ENCODE data around the gene PPP2R3B. TPM values are rescaled to one million over a fixed set of nuclear protein-coding genes. Genes with fewer than 3 reads are reported as not detected.

The PPP2R3B gene
- total RNA-seq, 6 experiments from 2014 or later, result 11.7 to 20.5 (median 13.9) TPM

- TF ChIP-seq CTCF (IDR thresholded peaks at IDR 0.05), result peak; percentile 69
- H3K9me3 Mint-ChIP-seq, result peaks cover 12% of the 10 kb centered on the region
- H3K27ac Mint-ChIP-seq, result peak within 1 kb of the TSS; percentile 98
- peak within 1 kb of the TSS; percentile 94 for H3K4me3 Mint-ChIP-seq
- peak; percentile 100 for DNase-seq
- peaks cover 7% of the 10 kb centered on the region for H3K27me3 Mint-ChIP-seq (ENCODE audit: insufficient read depth)
- no peaks in the 10 kb centered on the region for H3K4me1 Mint-ChIP-seq (ENCODE audit: low read depth)
- peaks cover 10% of the 10 kb centered on the region for H3K36me3 Mint-ChIP-seq (ENCODE audit: low read depth)
Observed at GRCh38 chrX:318739-319578, 67.7 kb downstream of the PPP2R3B start, which contains the start of gene GTPBP6. TSS of gene GTPBP6 (minus strand) at chrX:318796. CDS start at chrX:318787, 9 bp downstream.

DNA sequence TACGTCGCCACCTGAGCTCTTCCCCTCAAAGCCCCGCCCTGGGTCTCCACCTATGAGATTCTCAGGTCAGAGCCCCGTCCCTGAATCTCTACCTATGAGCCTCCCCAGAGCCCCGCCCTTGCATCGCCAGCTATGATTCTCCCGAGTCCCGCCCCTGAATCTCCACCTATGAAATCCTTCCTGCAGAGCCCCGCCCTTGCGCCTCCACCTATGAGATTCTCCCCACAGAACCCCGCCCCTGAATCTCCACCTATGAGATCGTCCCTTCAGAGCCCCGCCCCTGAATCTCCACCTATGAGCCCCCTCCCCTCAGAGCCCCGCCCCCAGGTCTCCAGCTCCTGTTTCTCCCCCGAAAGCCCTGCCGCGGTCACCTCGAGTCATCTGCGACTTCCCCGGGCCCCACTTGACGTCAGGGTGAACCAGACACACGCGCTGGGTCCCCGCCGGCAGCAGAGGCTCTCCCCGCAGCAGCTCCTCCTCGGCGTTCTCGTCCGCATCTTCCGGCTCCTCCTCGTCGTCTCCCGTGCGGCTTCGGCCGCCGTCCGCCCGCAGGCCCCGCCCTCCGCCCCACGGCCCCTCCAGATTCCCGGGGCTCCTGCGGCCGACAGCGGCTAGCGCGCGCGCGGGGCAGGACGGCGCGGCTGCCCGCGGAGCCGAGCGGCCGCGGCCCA, 68.5 kb downstream of the PPP2R3B start:
- Mint-ChIP-seq H3K36me3 (ENCODE audit: low read depth) (peaks cover 12% of the 10 kb centered on the region), H3K4me3 (peak overlapping the region; percentile 94), H3K4me1 (ENCODE audit: low read depth) (no peaks in the 10 kb centered on the region), H3K27me3 (ENCODE audit: insufficient read depth) (peaks cover 5% of the 10 kb centered on the region), H3K9me3 (peaks cover 6% of the 10 kb centered on the region; the same call in 1 of the 2 replicates), H3K27ac (peak overlapping the region; percentile 98)
- peak; percentile 98 for DNase-seq
- TF ChIP-seq CTCF (IDR thresholded peaks at IDR 0.05), result no peak

- Mint-ChIP-seq H3K27me3 (ENCODE audit: insufficient read depth) (peaks cover 5% of the 10 kb centered on the region), H3K4me3 (peak overlapping the region; percentile 94), H3K27ac (peak overlapping the region; percentile 98), H3K4me1 (ENCODE audit: low read depth) (no peaks in the 10 kb centered on the region), H3K9me3 (peaks cover 6% of the 10 kb centered on the region; the same call in 1 of the 2 replicates), H3K36me3 (ENCODE audit: low read depth) (peaks cover 13% of the 10 kb centered on the region)
- TF ChIP-seq CTCF (IDR thresholded peaks at IDR 0.05), result no peak
- DNase-seq, result no peak
Observed at GRCh38 chrX:317424-318067, 69.2 kb downstream of the PPP2R3B start.

GRCh38 chrX:316351-317325, 70.1 kb downstream of the PPP2R3B start:
- no peak overlapping the region for H3K27ac Mint-ChIP-seq
- H3K9me3 Mint-ChIP-seq, result peaks cover 6% of the 10 kb centered on the region; the same call in 1 of the 2 replicates
- no peak for DNase-seq
- H3K27me3 Mint-ChIP-seq (ENCODE audit: insufficient read depth), result peaks cover 5% of the 10 kb centered on the region
- H3K4me1 Mint-ChIP-seq (ENCODE audit: low read depth), result no peaks in the 10 kb centered on the region
- H3K36me3 Mint-ChIP-seq (ENCODE audit: low read depth), result peaks cover 19% of the 10 kb centered on the region
- peak overlapping the region; percentile 15; the same call in 1 of the 2 replicates for H3K4me3 Mint-ChIP-seq
- no peak for TF ChIP-seq CTCF (IDR thresholded peaks at IDR 0.05)
